AG10803 (cell line): Measurements from ENCODE around the gene TRAPPC4.

Source experiments
- DNase-seq: peaks from one replicate; pipeline ENCODE4 v3.0.0; 2010; ENCODE audit warnings: low read depth
- H3K4me3 ChIP-seq: 2 replicates; pipeline ENCODE4 v1.5.1; 2011; ENCODE audit warnings: mild to moderate bottlenecking, low read length, control low read depth
- TF ChIP-seq, protein P1 (sequence below): conservative IDR thresholded peaks from 2 replicates; pipeline ENCODE4 v1.5.1; 2011; ENCODE audit warnings: mild to moderate bottlenecking, low read length, control low read depth, inconsistent platforms

TRAPPC4 gene

GRCh38 chr11:119061256-119061655 is 42.7 kb downstream of the TRAPPC4 start:
- TF ChIP-seq, protein P1, sequence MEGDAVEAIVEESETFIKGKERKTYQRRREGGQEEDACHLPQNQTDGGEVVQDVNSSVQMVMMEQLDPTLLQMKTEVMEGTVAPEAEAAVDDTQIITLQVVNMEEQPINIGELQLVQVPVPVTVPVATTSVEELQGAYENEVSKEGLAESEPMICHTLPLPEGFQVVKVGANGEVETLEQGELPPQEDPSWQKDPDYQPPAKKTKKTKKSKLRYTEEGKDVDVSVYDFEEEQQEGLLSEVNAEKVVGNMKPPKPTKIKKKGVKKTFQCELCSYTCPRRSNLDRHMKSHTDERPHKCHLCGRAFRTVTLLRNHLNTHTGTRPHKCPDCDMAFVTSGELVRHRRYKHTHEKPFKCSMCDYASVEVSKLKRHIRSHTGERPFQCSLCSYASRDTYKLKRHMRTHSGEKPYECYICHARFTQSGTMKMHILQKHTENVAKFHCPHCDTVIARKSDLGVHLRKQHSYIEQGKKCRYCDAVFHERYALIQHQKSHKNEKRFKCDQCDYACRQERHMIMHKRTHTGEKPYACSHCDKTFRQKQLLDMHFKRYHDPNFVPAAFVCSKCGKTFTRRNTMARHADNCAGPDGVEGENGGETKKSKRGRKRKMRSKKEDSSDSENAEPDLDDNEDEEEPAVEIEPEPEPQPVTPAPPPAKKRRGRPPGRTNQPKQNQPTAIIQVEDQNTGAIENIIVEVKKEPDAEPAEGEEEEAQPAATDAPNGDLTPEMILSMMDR, result no peak

GRCh38 chr11:119062779-119063178 is 44.2 kb downstream of the TRAPPC4 start:
- DNase-seq, result peak; percentile 57
- TF ChIP-seq, protein P1, result no peak
- no peak overlapping the region for H3K4me3 ChIP-seq

More at GRCh38 chr11:119061256-119061655, 42.7 kb downstream of the TRAPPC4 start:
- H3K4me3 ChIP-seq, result no peak overlapping the region
- no peak for DNase-seq

GRCh38 chr11:119065369-119065768 is 46.8 kb downstream of the TRAPPC4 start:
- peak; percentile 46 for DNase-seq
- no peak overlapping the region for H3K4me3 ChIP-seq
- TF ChIP-seq, protein P1, result peak; percentile 62

DNA sequence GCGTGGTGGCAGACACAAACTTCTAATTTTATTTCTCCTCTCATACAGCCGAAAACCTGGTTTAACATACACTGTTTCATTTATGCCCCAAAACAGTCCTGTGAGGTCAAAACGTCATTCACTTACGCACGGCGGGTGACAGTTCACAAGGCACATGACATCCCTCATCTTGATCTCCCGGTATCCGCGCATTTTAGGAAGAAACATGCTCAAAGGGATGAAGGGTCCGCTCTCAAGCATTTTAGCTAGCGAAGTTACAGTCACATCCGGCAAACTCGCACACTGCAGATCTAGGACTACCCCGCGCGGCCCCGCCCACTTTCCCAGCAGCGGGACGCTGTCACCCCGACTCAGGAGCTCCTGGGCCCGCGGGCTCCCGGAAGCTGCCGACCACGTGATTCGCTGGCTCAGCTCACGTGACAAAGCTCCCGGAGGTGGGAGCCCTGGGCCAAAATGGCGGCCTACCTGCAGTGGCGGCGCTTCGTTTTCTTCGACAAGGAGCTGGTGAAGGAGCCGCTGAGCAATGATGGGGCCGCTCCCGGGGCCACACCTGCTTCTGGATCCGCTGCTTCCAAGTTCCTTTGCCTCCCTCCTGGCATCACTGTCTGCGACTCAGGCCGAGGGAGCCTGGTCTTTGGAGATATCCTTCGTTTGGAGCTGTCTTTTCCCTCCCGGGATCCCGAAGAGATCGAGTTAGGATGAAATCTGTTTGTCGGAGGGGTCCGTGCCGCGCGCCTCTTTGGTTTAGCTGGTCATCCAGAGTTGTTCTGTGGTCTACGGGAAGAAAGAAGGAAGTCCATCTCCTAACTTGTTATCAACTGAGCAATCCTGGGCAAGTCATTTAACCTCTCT is 49.0 kb downstream of the TRAPPC4 start, which contains the start of gene VPS11:
Gene VPS11, plus strand, starts transcription at position 448 of the 852 bp plus-strand sequence. Its CDS starts 6 bp downstream, at position 454.
- TF ChIP-seq, protein P1, result no peak
- peak; percentile 94 for DNase-seq
- H3K4me3 ChIP-seq, result peak within 1 kb of the TSS; percentile 79
